Measurements from ENCODE around the gene FUT8.
"Not testable (repeated sequence)": the region's sequence is repeated elsewhere in the genome, so short reads cannot be mapped to it uniquely, and the experiment has no call there.

- TF ChIP-seq CTCF (IDR thresholded peaks at IDR 0.05 in 2 of 3, conservative IDR thresholded peaks at IDR 0.05 in 1 of 3; ENCODE audit: borderline replicate concordance in 1 of 3, insufficient read depth in 1 of 3, low read depth in 2 of 3, low read length in 2 of 3); REST (IDR thresholded peaks at IDR 0.05; ENCODE audit: low read depth); POLR2A (IDR thresholded peaks at IDR 0.05; ENCODE audit: borderline replicate concordance, extremely low read depth, insufficient read depth, insufficient read length); CBX3 (IDR thresholded peaks at IDR 0.05; ENCODE audit: low read depth); RAD21 (IDR thresholded peaks at IDR 0.05; ENCODE audit: low read depth); JUND (IDR thresholded peaks at IDR 0.05); EZH2phosphoT487 (IDR thresholded peaks at IDR 0.05; ENCODE audit: borderline replicate concordance); ZBTB33 (IDR thresholded peaks at IDR 0.05; ENCODE audit: extremely low read depth, insufficient replicate concordance, low read length); EGR1 (IDR thresholded peaks at IDR 0.05; ENCODE audit: low read depth): not testable (repeated sequence)
Observed at GRCh38 chr14:65467926-65468325, 55.4 kb downstream of the FUT8 start.

Data from HCT116 (cell line).